ENCODE results near the gene POP4. TPM values are rescaled to one million over a fixed set of nuclear protein-coding genes. Genes with fewer than 3 reads are reported as not detected.
A peak's percentile ranks its signal among the peaks of the same experiment; 100 is the strongest.

POP4 gene
- total and polyA plus RNA-seq, 9 of the 15 experiments (the other 6 are each of a cell fraction or from before 2014, with no cell fraction given), result 42.1 to 128 (median 99.0) TPM

DNA sequence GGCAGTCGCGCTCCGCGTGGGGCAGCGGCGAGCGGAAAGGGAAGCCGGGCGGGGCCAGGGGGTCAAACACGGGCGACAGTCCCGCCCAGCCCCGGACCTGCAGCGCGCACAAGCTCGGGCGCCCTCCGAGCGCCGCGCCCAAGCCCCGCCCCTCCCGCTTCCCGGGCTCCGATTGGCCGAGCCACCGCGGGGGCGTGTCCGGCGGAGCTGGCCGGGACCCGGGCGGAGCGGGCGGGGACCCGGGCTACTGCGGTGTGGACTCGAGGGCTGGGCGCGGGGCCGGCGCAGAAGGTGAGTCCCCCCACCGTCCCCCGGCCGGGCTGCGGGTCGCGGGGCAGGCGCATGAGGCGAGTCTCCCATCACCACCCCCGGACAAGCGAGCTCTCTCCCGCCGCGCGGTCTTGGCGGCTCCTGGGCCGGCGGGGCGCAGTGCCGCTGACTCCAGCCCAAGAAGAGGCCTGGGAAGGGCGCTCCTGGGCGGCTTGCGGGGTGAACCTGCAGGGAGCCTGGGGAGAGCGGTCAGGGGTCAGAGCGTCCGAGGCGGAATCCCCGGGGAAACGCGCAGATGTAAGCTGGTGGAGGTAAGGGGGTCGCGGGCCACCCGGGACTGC is 59.2 kb downstream of the POP4 start, which contains the start of gene PLEKHF1 (continued):
- no peak for TF ChIP-seq DPF2 (IDR thresholded peaks at IDR 0.05)
- TF ChIP-seq HCFC1 (IDR thresholded peaks at IDR 0.05; ENCODE audit: low read depth, low read length), result no peak; the same call in 1 of the 2 replicates
- no peak for TF ChIP-seq ZNF408 (CRISPR knock-in tag; IDR thresholded peaks at IDR 0.05; ENCODE audit: low read depth)
- no peak for TF ChIP-seq BRCA1 (IDR thresholded peaks at IDR 0.05)
- TF ChIP-seq BRCA1 (CRISPR knock-in tag; IDR thresholded peaks at IDR 0.05), result no peak
- TF ChIP-seq ZFX (CRISPR knock-in tag; IDR thresholded peaks at IDR 0.05), result peak; percentile 62
- no peak for TF ChIP-seq HMG20B (CRISPR knock-in tag; IDR thresholded peaks at IDR 0.05)
- TF ChIP-seq MAFF (IDR thresholded peaks at IDR 0.05; ENCODE audit: low read length), result no peak
- TF ChIP-seq RBM39 (optimal IDR thresholded peaks at IDR 0.05; ENCODE audit: low read depth, low read length), result no peak
- no peak for TF ChIP-seq CAMTA2 (CRISPR knock-in tag; conservative IDR thresholded peaks at IDR 0.05)
- TF ChIP-seq, protein P1, sequence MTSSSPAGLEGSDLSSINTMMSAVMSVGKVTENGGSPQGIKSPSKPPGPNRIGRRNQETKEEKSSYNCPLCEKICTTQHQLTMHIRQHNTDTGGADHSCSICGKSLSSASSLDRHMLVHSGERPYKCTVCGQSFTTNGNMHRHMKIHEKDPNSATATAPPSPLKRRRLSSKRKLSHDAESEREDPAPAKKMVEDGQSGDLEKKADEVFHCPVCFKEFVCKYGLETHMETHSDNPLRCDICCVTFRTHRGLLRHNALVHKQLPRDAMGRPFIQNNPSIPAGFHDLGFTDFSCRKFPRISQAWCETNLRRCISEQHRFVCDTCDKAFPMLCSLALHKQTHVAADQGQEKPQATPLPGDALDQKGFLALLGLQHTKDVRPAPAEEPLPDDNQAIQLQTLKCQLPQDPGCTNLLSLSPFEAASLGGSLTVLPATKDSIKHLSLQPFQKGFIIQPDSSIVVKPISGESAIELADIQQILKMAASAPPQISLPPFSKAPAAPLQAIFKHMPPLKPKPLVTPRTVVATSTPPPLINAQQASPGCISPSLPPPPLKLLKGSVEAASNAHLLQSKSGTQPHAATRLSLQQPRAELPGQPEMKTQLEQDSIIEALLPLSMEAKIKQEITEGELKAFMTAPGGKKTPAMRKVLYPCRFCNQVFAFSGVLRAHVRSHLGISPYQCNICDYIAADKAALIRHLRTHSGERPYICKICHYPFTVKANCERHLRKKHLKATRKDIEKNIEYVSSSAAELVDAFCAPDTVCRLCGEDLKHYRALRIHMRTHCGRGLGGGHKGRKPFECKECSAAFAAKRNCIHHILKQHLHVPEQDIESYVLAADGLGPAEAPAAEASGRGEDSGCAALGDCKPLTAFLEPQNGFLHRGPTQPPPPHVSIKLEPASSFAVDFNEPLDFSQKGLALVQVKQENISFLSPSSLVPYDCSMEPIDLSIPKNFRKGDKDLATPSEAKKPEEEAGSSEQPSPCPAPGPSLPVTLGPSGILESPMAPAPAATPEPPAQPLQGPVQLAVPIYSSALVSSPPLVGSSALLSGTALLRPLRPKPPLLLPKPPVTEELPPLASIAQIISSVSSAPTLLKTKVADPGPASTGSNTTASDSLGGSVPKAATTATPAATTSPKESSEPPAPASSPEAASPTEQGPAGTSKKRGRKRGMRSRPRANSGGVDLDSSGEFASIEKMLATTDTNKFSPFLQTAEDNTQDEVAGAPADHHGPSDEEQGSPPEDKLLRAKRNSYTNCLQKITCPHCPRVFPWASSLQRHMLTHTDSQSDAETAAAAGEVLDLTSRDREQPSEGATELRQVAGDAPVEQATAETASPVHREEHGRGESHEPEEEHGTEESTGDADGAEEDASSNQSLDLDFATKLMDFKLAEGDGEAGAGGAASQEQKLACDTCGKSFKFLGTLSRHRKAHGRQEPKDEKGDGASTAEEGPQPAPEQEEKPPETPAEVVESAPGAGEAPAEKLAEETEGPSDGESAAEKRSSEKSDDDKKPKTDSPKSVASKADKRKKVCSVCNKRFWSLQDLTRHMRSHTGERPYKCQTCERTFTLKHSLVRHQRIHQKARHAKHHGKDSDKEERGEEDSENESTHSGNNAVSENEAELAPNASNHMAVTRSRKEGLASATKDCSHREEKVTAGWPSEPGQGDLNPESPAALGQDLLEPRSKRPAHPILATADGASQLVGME (CRISPR knock-in tag; IDR thresholded peaks at IDR 0.05), result no peak
- no peak for TF ChIP-seq RFX7 (CRISPR knock-in tag; IDR thresholded peaks at IDR 0.05)
- TF ChIP-seq, protein P2, sequence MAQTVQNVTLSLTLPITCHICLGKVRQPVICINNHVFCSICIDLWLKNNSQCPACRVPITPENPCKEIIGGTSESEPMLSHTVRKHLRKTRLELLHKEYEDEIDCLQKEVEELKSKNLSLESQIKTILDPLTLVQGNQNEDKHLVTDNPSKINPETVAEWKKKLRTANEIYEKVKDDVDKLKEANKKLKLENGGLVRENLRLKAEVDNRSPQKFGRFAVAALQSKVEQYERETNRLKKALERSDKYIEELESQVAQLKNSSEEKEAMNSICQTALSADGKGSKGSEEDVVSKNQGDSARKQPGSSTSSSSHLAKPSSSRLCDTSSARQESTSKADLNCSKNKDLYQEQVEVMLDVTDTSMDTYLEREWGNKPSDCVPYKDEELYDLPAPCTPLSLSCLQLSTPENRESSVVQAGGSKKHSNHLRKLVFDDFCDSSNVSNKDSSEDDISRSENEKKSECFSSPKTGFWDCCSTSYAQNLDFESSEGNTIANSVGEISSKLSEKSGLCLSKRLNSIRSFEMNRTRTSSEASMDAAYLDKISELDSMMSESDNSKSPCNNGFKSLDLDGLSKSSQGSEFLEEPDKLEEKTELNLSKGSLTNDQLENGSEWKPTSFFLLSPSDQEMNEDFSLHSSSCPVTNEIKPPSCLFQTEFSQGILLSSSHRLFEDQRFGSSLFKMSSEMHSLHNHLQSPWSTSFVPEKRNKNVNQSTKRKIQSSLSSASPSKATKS (CRISPR knock-in tag; IDR thresholded peaks at IDR 0.05), result no peak
- TF ChIP-seq, protein P3, sequence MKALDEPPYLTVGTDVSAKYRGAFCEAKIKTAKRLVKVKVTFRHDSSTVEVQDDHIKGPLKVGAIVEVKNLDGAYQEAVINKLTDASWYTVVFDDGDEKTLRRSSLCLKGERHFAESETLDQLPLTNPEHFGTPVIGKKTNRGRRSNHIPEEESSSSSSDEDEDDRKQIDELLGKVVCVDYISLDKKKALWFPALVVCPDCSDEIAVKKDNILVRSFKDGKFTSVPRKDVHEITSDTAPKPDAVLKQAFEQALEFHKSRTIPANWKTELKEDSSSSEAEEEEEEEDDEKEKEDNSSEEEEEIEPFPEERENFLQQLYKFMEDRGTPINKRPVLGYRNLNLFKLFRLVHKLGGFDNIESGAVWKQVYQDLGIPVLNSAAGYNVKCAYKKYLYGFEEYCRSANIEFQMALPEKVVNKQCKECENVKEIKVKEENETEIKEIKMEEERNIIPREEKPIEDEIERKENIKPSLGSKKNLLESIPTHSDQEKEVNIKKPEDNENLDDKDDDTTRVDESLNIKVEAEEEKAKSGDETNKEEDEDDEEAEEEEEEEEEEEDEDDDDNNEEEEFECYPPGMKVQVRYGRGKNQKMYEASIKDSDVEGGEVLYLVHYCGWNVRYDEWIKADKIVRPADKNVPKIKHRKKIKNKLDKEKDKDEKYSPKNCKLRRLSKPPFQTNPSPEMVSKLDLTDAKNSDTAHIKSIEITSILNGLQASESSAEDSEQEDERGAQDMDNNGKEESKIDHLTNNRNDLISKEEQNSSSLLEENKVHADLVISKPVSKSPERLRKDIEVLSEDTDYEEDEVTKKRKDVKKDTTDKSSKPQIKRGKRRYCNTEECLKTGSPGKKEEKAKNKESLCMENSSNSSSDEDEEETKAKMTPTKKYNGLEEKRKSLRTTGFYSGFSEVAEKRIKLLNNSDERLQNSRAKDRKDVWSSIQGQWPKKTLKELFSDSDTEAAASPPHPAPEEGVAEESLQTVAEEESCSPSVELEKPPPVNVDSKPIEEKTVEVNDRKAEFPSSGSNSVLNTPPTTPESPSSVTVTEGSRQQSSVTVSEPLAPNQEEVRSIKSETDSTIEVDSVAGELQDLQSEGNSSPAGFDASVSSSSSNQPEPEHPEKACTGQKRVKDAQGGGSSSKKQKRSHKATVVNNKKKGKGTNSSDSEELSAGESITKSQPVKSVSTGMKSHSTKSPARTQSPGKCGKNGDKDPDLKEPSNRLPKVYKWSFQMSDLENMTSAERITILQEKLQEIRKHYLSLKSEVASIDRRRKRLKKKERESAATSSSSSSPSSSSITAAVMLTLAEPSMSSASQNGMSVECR (CRISPR knock-in tag; IDR thresholded peaks at IDR 0.05), result no peak
- no peak for TF ChIP-seq PTBP1 (IDR thresholded peaks at IDR 0.05; ENCODE audit: low read depth, low read length)
- TF ChIP-seq DNMT1 (IDR thresholded peaks at IDR 0.05), result no peak
- no peak for TF ChIP-seq ZNF133 (CRISPR knock-in tag; IDR thresholded peaks at IDR 0.05)

Data from K562 (cell line).